22Rv1 (cell line): ENCODE data around the gene FAT1.

Experiments used
- H3K27ac ChIP-seq: fragments of 450-650 bp; 2 replicates; pipeline ENCODE4 v1.5.1; 2017
- ZFX ChIP-seq: fragments of 450-650 bp; IDR thresholded peaks from 2 replicates; pipeline ENCODE4 v1.6.1; 2017; ENCODE audit warnings: antibody characterized with exemption, borderline replicate concordance
- TF ChIP-seq, protein P1 (sequence below): fragments of 450-650 bp; IDR thresholded peaks from 2 replicates; pipeline ENCODE4 v1.5.1; 2017; ENCODE audit warnings: mild to moderate bottlenecking

FAT1 gene

DNA sequence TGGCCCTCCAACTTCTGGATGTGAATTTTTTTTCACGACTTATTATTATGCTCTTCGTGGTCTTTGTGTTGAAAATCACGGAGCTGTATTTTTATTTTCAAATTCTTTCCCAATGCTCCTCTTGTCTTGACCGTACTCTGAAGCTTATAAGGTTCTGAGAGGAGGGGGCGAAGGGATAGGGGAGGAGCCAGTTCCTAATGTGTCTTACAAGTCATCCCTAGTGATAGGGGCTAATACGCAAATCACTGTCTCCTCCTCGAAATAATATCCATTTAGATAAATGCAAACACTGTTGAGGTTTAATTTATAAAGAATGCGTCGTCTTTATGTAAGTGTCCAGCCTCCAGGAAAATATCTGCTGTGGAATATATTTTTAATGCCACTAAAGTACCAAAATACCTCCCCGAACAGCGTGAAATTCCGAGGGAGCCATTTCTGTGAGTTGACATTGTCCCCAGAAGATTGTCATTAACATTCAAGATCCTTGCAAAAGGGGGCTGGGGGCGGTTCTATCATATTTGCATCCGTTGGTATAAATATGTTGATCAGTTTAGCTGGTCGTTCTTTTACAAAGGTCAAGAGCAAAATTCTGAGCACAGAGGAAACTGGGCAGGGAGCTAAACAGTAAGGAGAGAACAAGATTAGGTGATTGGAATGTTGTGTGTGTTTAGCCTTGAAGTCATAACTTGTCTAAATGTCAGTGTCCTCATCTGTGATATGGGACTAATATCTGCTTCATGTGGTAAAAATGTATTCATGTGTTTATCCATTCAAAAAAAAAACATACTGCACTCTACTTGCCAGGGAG is 3.7 kb upstream of the FAT1 start:
- H3K27ac ChIP-seq: peak overlapping the region; percentile 76

DNA sequence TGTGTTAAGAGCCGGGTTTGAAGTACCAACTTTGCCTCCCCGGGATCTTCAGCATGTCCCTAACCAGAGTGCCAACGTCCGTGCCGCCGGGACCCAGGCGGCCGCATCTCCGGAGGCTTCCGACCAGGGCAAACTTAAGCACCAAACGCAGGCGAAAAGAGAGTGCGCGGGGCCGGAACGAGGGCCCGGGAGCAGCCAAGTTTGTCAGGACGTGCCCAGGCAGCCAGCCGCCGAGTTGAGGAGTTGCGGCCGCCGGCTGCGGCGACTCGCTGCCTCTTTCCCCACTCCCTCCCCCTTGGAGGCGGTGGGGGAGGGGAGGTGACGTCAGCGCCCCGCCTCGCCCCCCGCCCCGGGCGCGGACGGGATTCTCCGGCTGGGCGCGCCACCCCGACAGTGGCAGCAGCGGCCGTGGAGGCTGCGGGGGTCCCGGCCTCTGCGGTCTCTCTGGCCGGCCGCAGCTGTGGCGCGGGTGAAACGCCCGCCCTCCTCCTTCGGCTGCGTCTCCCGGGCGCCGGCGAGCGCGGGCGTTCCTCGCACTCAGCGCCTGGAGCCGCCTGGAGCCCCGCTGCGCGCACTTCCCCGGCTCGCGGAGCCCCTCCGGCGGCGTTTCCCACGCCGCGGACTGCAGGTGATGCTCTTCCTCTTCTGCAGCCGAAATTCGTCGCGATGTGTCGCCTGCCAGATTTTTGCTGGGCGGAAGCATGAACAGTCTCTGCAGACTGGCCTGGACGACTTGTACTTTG is 2.9 kb upstream of the FAT1 start:
- TF ChIP-seq, protein P1, sequence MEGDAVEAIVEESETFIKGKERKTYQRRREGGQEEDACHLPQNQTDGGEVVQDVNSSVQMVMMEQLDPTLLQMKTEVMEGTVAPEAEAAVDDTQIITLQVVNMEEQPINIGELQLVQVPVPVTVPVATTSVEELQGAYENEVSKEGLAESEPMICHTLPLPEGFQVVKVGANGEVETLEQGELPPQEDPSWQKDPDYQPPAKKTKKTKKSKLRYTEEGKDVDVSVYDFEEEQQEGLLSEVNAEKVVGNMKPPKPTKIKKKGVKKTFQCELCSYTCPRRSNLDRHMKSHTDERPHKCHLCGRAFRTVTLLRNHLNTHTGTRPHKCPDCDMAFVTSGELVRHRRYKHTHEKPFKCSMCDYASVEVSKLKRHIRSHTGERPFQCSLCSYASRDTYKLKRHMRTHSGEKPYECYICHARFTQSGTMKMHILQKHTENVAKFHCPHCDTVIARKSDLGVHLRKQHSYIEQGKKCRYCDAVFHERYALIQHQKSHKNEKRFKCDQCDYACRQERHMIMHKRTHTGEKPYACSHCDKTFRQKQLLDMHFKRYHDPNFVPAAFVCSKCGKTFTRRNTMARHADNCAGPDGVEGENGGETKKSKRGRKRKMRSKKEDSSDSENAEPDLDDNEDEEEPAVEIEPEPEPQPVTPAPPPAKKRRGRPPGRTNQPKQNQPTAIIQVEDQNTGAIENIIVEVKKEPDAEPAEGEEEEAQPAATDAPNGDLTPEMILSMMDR: peak; percentile 12; the same call in 1 of the 2 replicates
- no peak for TF ChIP-seq ZFX
- H3K27ac ChIP-seq: peak overlapping the region; percentile 76

More for the DNA sequence above, 3.7 kb upstream of the FAT1 start:
- TF ChIP-seq ZFX: no peak
- TF ChIP-seq, protein P1: no peak; the same call in 1 of the 2 replicates

DNA sequence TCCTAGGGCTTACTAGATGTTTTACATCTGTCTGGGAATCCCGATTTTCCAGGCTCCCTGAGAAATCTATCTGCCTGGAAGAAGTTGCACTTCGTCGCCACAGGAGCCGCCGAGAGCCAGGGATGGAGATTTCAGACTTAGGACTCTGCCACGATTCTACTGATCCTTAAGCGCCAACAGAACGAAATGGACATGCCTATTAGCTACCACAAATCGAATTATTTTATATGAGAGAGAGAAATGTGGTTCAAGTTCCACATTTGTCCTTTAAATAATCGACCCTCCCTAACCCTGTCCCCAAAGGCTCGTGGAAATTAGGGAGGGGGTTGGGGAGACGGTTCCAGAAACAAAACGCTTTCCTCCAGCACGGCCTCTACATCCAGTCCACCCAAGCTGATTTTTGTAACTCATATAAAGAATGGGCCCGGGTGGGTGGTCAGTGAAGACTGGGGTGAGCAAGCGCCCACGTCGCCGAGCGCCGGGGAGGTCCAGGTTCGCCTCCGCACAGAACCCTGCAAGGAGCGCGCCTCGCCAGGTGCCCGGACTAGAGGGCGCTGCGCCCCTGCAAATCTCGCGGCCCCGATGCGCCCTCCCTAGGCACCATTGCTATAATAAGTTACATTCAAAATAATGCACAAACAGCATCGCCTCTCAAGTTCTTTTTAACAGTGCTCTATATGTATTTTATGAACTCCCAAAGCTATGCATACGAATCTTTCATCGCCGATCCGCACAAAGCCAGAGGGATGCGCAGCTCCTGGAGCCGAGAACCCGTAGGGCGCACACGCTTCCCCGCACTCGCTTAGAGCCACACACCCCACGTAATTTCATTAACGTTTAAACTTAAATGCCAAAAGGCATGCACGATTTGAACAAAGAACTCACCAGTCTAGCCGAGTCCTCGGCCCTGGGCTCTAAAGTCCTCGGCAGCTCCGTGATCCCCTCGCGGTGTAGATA is 2.1 kb upstream of the FAT1 start:
- peak overlapping the region; percentile 76 for H3K27ac ChIP-seq
- TF ChIP-seq, protein P1: peak; percentile 84
- TF ChIP-seq ZFX: no peak

DNA sequence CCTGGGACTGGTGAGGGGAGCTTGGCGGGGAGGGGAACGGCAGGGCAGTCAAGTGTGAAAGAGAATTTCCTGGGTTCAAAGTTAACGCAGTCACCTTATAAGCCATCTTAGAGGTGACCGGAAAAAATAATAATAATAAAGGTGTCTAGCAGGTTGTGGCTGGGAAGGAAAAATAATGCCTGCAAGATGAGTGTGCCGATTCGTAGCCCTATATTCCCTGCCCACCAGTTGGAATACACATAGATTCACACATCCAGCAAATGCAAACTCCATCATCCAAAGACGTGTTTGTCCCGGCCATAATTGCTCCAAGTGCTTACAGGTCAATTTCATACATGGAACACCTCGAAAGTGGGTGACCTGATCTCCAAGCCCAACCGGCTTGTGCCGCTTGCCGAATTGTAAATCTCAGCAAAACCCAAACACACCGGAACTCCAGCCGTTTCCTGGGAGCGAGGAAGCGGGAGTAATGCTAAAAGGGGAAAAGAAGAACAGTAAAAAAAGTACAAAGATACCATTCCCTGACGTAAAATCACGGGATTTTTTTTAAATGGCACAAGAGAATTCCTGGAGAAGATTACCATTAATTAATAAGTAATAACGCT is 1.3 kb upstream of the FAT1 start:
- H3K27ac ChIP-seq: peak overlapping the region; percentile 76
- TF ChIP-seq ZFX: no peak
- TF ChIP-seq, protein P1: no peak

DNA sequence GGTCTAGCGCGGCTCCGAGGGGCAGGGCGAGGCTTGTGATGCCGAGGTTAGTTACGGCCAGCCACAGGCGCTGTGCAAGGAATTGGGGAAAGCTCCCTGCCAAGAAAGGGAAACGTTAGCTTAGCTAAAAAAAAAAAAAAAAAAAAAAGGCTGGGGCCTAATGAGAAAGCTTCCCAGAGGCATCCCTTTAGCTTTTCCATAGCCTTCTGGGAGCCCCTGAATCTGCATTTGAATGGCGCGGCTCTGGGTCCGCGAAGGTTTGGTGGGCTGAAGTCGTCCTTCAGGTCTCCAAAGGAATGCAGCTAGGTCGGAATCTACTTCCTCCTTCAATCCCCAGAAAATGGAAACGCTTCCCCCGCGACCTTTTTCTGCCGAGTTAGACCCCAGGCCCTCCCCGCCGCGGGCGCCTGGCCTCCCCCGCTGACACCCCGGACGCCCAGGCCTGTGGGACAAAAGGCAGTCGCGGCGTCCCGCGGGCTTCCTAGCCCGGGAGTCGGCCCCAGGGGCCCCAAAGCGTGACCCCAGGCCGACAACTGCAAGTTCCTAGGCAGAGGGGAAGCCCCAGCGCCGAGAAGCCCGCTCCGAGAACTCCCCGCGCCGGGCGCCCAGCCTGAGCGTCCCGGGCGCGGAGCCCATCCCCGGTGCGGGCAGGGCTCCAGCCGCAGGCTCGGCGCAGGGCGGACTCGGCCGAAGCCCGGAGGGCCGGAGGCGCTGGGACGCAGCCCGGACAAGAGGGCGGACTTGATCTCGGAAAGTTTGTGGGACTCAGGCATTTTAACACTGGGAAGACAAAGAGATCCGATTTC is 605 bp upstream of the FAT1 start:
- TF ChIP-seq, protein P1: no peak
- no peak for TF ChIP-seq ZFX
- peak overlapping the region; percentile 76 for H3K27ac ChIP-seq

DNA sequence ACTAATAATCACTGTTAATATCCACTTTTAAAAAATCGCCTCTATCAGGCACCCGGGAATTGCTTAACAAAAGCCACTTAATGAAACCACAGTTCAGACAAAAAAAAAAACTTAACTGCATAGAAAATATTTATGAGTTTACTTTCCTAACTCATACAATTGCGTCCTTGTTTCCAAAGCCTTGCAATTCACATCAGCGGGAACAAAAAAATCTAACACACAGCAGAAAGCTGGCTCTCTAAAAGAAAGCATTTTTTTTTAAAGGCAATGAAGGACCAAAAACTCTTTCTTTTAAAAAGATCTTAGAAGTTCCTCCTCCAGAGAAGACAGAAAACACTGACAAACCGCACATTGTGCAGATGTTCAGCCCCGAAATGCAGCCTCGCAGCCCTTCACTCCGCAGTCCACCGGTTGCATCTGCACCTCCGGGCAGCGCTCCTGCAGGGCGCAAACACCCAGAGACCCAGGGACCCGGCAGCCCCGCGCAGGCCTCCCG is 812 bp downstream of the FAT1 start:
- TF ChIP-seq, protein P1: no peak
- no peak for TF ChIP-seq ZFX

More for the DNA sequence above, 812 bp downstream of the FAT1 start:
- H3K27ac ChIP-seq: peak overlapping the region; percentile 76
